SU-DHL-6 (cell line): ENCODE results near the gene MAB21L1.

Experiments used
- H2AFZ ChIP-seq: fragments of 200-600 bp; sonication (generic); 2 replicates; pipeline ENCODE4 v1.6.1; 2014; ENCODE audit warnings: low read depth, mild to moderate bottlenecking, moderate library complexity, mixed read lengths, antibody characterized with exemption, low read length; ENCODE audit not compliant: severe bottlenecking
- H3F3A ChIP-seq: fragments of 200-600 bp; shearing (Covaris generic); 2 replicates; pipeline ENCODE4 v1.6.0; 2016; ENCODE audit warnings: antibody characterized with exemption, mild to moderate bottlenecking; ENCODE audit not compliant: insufficient read depth
- H3K27ac ChIP-seq: fragments of 200-600 bp; sonication (generic); 2 replicates; pipeline ENCODE4 v1.5.1; 2016; ENCODE audit warnings: low read depth, mild to moderate bottlenecking, low read length, moderate library complexity, mixed read lengths
- H3K27me3 ChIP-seq: fragments of 200-600 bp; sonication (generic), shearing (Covaris generic); 2 replicates; pipeline ENCODE4 v1.6.0; 2014; ENCODE audit warnings: mild to moderate bottlenecking, low read length
- H3K36me3 ChIP-seq: fragments of 200-600 bp; sonication (generic); 2 replicates; pipeline ENCODE4 v1.6.1; 2014; ENCODE audit warnings: mild to moderate bottlenecking, low read length, mixed read lengths
- H3K4me2 ChIP-seq: fragments of 300-600, 200-600 bp; shearing (Covaris generic), sonication (generic); 2 replicates; pipeline ENCODE4 v1.6.0; 2014; ENCODE audit warnings: low read length, low read depth, mild to moderate bottlenecking; ENCODE audit not compliant: poor library complexity, severe bottlenecking
- H3K4me3 ChIP-seq: fragments of 200-600 bp; sonication (generic); 2 replicates; pipeline ENCODE4 v1.5.1; 2014; ENCODE audit warnings: antibody characterized with exemption, low read length, mild to moderate bottlenecking, mixed read lengths; ENCODE audit not compliant: insufficient read depth, poor library complexity, severe bottlenecking
- H3K79me2 ChIP-seq: fragments of 200-600 bp; sonication (generic); 2 replicates; pipeline ENCODE4 v1.6.1; 2014; ENCODE audit warnings: mild to moderate bottlenecking, low read length, moderate library complexity; ENCODE audit not compliant: insufficient read depth
- H3K9ac ChIP-seq: fragments of 200-600 bp; sonication (generic); 2 replicates; pipeline ENCODE4 v1.7.0; 2014; ENCODE audit warnings: mild to moderate bottlenecking, low read length
- H3K9me2 ChIP-seq: fragments of 200-600 bp; sonication (generic); replicated peaks from 2 replicates; pipeline ENCODE4 v1.6.1; 2014; ENCODE audit warnings: low read length; ENCODE audit not compliant: insufficient read depth
- H3K9me3 ChIP-seq: fragments of 200-600 bp; sonication (generic); 2 replicates; pipeline ENCODE4 v1.6.1; 2014; ENCODE audit warnings: low read length, mixed read lengths; ENCODE audit not compliant: insufficient read depth
- H4K20me1 ChIP-seq: fragments of 200-600 bp; sonication (generic); 2 replicates; pipeline ENCODE4 v1.6.1; 2014; ENCODE audit warnings: low read depth, mild to moderate bottlenecking, antibody characterized with exemption, low read length, moderate library complexity, mixed read lengths
- CTCF ChIP-seq: fragments of 200-600 bp; sonication (generic); IDR thresholded peaks from one replicate; pipeline ENCODE4 v1.5.1; 2017; ENCODE audit warnings: antibody characterized with exemption, mild to moderate bottlenecking, low read length, moderate library complexity; ENCODE audit not compliant: insufficient read depth, poor library complexity, severe bottlenecking
- EZH2phosphoT487 ChIP-seq: fragments of 200-600 bp; sonication (generic), shearing (Covaris generic); conservative IDR thresholded peaks from 2 replicates; pipeline ENCODE4 v1.6.1; 2018; ENCODE audit warnings: mild to moderate bottlenecking, antibody characterized with exemption, low read length, moderate library complexity, mixed read lengths

Gene MAB21L1

GRCh38 chr13:35496761-35497386 is 20.4 kb upstream of the MAB21L1 start:
- Histone ChIP-seq H3K27me3 (no peaks in the 10 kb centered on the region), H3K9ac (no peak overlapping the region), H3K4me2 (no peak overlapping the region), H3K27ac (no peak overlapping the region), H3K9me3 (no peaks in the 10 kb centered on the region), H4K20me1 (no peaks in the 10 kb centered on the region), H3F3A (no peaks in the 10 kb centered on the region), H3K9me2 (no peaks in the 10 kb centered on the region), H2AFZ (no peak overlapping the region), H3K36me3 (no peaks in the 10 kb centered on the region), H3K4me3 (no peak overlapping the region), H3K79me2 (no peaks in the 10 kb centered on the region)
- no peak for TF ChIP-seq CTCF
- TF ChIP-seq EZH2phosphoT487 = no peak

GRCh38 chr13:35496006-35496405 is 19.5 kb upstream of the MAB21L1 start:
- Histone ChIP-seq H3F3A (no peaks in the 10 kb centered on the region), H3K9ac (no peak overlapping the region), H2AFZ (no peak overlapping the region), H3K9me2 (no peaks in the 10 kb centered on the region), H3K27me3 (no peaks in the 10 kb centered on the region), H3K36me3 (no peaks in the 10 kb centered on the region), H3K9me3 (no peaks in the 10 kb centered on the region), H3K4me3 (no peak overlapping the region), H4K20me1 (no peaks in the 10 kb centered on the region), H3K27ac (no peak overlapping the region), H3K79me2 (no peaks in the 10 kb centered on the region), H3K4me2 (no peak overlapping the region)
- TF ChIP-seq CTCF = no peak
- no peak for TF ChIP-seq EZH2phosphoT487

- Histone ChIP-seq H3K9me2 (no peaks in the 10 kb centered on the region), H4K20me1 (no peaks in the 10 kb centered on the region), H3K27me3 (no peaks in the 10 kb centered on the region), H3K79me2 (no peaks in the 10 kb centered on the region), H2AFZ (no peak overlapping the region), H3F3A (no peaks in the 10 kb centered on the region), H3K9ac (no peak overlapping the region), H3K27ac (no peak overlapping the region), H3K4me2 (no peak overlapping the region), H3K36me3 (no peaks in the 10 kb centered on the region), H3K9me3 (no peaks in the 10 kb centered on the region), H3K4me3 (no peak overlapping the region)
- no peak for TF ChIP-seq EZH2phosphoT487
- no peak for TF ChIP-seq CTCF
Measured at GRCh38 chr13:35489050-35489449, 12.6 kb upstream of the MAB21L1 start.
